GM12873 (cell line): ENCODE results near the gene SEPSECS.

Experiments used
- TF ChIP-seq, protein P1 (sequence below): IDR thresholded peaks from 2 replicates; pipeline ENCODE4 v1.5.1; 2012; ENCODE audit warnings: low read depth, mild to moderate bottlenecking, moderate library complexity, low read length, control low read depth; ENCODE audit not compliant: insufficient read depth; ENCODE audit errors: missing control alignments

SEPSECS gene

GRCh38 chr4:25155947-25156346 lies 4.3 kb downstream of the SEPSECS start:
- TF ChIP-seq, protein P1, sequence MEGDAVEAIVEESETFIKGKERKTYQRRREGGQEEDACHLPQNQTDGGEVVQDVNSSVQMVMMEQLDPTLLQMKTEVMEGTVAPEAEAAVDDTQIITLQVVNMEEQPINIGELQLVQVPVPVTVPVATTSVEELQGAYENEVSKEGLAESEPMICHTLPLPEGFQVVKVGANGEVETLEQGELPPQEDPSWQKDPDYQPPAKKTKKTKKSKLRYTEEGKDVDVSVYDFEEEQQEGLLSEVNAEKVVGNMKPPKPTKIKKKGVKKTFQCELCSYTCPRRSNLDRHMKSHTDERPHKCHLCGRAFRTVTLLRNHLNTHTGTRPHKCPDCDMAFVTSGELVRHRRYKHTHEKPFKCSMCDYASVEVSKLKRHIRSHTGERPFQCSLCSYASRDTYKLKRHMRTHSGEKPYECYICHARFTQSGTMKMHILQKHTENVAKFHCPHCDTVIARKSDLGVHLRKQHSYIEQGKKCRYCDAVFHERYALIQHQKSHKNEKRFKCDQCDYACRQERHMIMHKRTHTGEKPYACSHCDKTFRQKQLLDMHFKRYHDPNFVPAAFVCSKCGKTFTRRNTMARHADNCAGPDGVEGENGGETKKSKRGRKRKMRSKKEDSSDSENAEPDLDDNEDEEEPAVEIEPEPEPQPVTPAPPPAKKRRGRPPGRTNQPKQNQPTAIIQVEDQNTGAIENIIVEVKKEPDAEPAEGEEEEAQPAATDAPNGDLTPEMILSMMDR: no peak

GRCh38 chr4:25154594-25155265 lies 5.5 kb downstream of the SEPSECS start:
- TF ChIP-seq, protein P1: no peak

- TF ChIP-seq, protein P1: no peak
Measured at GRCh38 chr4:25146076-25146475, 14.2 kb downstream of the SEPSECS start.

- TF ChIP-seq, protein P1: peak; percentile 48
Measured at GRCh38 chr4:25144870-25145481, 15.3 kb downstream of the SEPSECS start.

DNA sequence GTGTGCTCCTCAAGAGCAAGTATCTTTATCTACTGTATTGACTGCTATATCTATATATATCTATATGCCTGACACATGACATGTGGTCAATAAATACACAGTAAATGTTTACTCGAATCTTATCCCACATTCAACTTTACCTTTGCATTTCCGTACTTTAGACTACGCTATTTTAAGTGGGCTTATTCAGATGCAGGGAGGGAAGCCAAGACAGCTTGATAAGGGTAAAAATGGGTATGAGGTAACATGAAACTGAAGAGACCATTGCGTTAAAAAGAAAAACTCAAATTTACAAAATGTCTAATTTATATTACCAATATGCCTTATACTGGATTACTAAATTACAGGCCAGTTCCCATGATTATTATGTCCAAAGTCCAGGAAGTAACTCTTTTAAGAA lies 17.8 kb downstream of the SEPSECS start:
- TF ChIP-seq, protein P1: no peak

- TF ChIP-seq, protein P1: no peak
Measured at GRCh38 chr4:25141592-25141991, 18.7 kb downstream of the SEPSECS start.

DNA sequence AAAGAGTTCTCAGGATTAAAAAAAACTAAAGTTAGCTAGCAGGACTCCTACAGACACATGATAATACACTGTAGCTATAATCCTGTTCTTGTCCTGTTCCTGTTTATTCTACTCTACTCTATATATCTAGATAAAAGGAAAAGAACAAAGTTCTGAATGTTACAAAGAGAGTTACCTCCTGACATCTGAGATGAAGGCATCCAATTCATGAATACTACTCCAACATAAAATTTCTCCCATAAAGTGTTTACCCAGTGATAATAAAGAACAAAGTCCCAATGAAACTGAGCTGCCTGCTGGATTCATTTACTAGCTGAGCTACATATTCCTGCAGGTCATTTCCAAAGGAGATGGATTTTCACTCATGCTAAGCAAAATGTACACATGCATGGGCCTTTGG lies 27.1 kb downstream of the SEPSECS start:
- TF ChIP-seq, protein P1: no peak
